BJ (cell line): ENCODE results near the gene FOXP1. TPM values are rescaled to one million over a fixed set of nuclear protein-coding genes. Genes with fewer than 3 reads are reported as not detected.

Experiments
- CTCF ChIA-PET: fragments of 350-600 bp; formaldehyde crosslinking; extraction: SDS; loops from one replicate; lab custom pipeline; 2021; ENCODE audit warnings: antibody characterized with exemption, inconsistent platforms; lab: Yijun Ruan, JAX
- POLR2A ChIA-PET: fragments of 300-600 bp; sonication (Branson Sonifier 250); formaldehyde crosslinking; extraction: SDS; loops from one replicate; lab custom pipeline; 2021; ENCODE audit warnings: antibody characterized with exemption; lab: Charles Lee
- DNase-seq: peaks from one replicate; pipeline ENCODE4 v3.0.0-alpha.2; 2011; ENCODE audit warnings: low read depth
- H3K27me3 ChIP-seq: 2 replicates; pipeline ENCODE4 v1.6.0; 2011; ENCODE audit warnings: low read length; ENCODE audit not compliant: control insufficient read depth, insufficient read depth
- H3K36me3 ChIP-seq: 2 replicates; pipeline ENCODE4 v1.5.1; 2011; ENCODE audit warnings: low read length; ENCODE audit not compliant: control insufficient read depth, insufficient read depth
- H3K4me3 ChIP-seq: 2 replicates; pipeline ENCODE4 v1.5.1; 2011; ENCODE audit warnings: low read depth, mild to moderate bottlenecking, control low read depth, low read length
- CTCF ChIP-seq: IDR thresholded peaks from 2 replicates; pipeline ENCODE4 v1.5.1; 2011; ENCODE audit warnings: low read depth, mild to moderate bottlenecking, control low read depth, inconsistent platforms, low read length, moderate library complexity; ENCODE audit not compliant: insufficient read depth
- polyA plus RNA-seq: library from polyadenylated mRNA; depleted of rRNA; stranded (reverse); fragments of >200 nt; gene quantifications from 2 replicates; pipeline ENCODE4 v1.2.3, GENCODE V29; 2011

The FOXP1 gene
- polyA plus RNA-seq, 1 experiment, result 37.0 TPM

GRCh38 chr3:71542521-71543370 is 40.8 kb downstream of the FOXP1 start:
- Histone ChIP-seq H3K4me3 (peak overlapping the region; percentile 16; the same call in 1 of the 2 replicates), H3K27me3 (no peaks in the 10 kb centered on the region), H3K36me3 (no peaks in the 10 kb centered on the region; the same call in 1 of the 2 replicates)
- POLR2A ChIA-PET, result no interaction called here
- CTCF ChIA-PET, result interaction anchor here (0.7 to 1.2 kb wide), 3 partner anchors 98 to 146 kb away, joined by 3 read pairs; no protein-coding TSS in a partner anchor
- peak; percentile 96 for DNase-seq
- no peak for TF ChIP-seq CTCF

- POLR2A ChIA-PET, result interaction anchor here (0.6 kb wide), 1 partner anchor 367 kb away, joined by 5 read pairs; no protein-coding TSS in a partner anchor
- CTCF ChIA-PET, result no interaction called here
- no peak for TF ChIP-seq CTCF
- H3K27me3 ChIP-seq, result no peaks in the 10 kb centered on the region
- H3K4me3 ChIP-seq, result no peak overlapping the region
- H3K36me3 ChIP-seq, result no peaks in the 10 kb centered on the region
- DNase-seq, result no peak
Measured at GRCh38 chr3:71541313-71541712, 42.2 kb downstream of the FOXP1 start.

- no peaks in the 10 kb centered on the region for H3K27me3 ChIP-seq
- ChIA-PET POLR2A (no interaction called here), CTCF (interaction anchor here (1.3 kb wide), 3 partner anchors 9 to 79 kb away, joined by 3 to 4 read pairs (median 3); no protein-coding TSS in a partner anchor)
- H3K36me3 ChIP-seq, result no peaks in the 10 kb centered on the region
- TF ChIP-seq CTCF, result no peak
- peak; percentile 74 for DNase-seq
- no peak overlapping the region for H3K4me3 ChIP-seq
Measured at GRCh38 chr3:71537211-71537611, 46.3 kb downstream of the FOXP1 start.

- DNase-seq, result no peak
- POLR2A ChIA-PET, result no interaction called here
- CTCF ChIA-PET, result interaction anchor here (1.2 to 1.3 kb wide), 3 partner anchors 21 to 78 kb away, joined by 3 to 4 read pairs (median 3); no protein-coding TSS in a partner anchor
- Histone ChIP-seq H3K36me3 (no peaks in the 10 kb centered on the region), H3K4me3 (no peak overlapping the region), H3K27me3 (no peaks in the 10 kb centered on the region)
- TF ChIP-seq CTCF, result no peak
Measured at GRCh38 chr3:71536376-71536965, 47.1 kb downstream of the FOXP1 start.

- H3K27me3 ChIP-seq, result no peaks in the 10 kb centered on the region
- no peaks in the 10 kb centered on the region for H3K36me3 ChIP-seq
- H3K4me3 ChIP-seq, result no peak overlapping the region
- no peak for TF ChIP-seq CTCF
- POLR2A ChIA-PET, result no interaction called here
- no peak for DNase-seq
- CTCF ChIA-PET, result no interaction called here
Measured at GRCh38 chr3:71533588-71533987, 49.9 kb downstream of the FOXP1 start.
